ENCODE measurements around the gene PUS10. TPM values are rescaled to one million over a fixed set of nuclear protein-coding genes. Genes with fewer than 3 reads are reported as not detected.
A peak's percentile ranks its signal among the peaks of the same experiment; 100 is the strongest.

PUS10 gene
- total and polyA plus RNA-seq, 2 of the 13 experiments (the other 11 are each of a cell fraction or from before 2014, with no cell fraction given), result 41.4 to 44.3 TPM

DNA sequence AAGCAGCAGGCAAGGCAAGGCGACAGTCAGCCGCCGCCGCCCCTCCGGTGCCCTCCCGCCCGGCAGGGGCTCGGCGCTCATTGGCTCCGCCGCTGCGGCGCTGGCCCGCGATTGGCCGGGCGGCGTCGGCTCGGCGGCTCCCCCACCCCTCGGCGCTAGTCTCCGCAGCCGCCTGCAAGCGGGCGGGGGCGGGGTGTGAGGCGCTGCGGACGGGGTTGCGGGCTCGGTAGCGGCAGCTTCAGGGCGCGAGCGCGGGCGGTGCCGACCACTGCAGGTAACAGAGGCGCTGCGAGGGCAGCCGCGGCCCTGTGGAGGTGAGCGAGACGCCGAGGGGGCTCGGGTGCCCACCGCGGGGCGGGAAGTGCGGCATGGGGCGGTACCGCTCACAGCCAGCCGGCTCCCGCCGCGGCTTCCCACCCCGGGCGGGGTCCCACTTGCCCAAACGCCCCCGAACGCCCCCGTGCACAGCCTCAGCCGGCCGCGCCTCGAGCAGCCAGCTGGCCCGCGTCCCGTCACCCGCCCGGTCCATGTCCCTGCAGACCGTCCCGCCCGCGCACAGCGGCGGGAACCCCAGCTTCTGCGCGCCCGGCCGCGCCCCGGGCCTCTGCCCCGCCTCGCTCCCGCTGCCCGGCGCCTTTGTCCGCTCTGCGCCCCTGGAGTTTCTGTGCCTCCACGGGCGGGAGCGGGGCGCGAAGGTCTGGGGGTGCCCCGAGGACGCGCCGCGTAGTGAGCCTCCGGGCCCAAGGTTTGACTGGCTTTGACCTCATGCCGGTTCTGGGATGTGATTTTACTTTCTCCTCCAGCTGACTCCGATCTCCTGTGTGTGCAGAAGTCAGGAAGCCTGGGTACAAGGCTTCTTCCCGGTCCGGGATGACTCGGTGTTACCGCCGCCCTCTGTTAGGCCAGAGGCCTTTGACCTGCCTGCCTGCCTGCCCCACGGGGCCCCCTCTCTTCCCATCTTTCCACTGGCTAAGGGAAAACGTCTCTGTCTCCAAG is 48.0 kb upstream of the PUS10 start, which contains the start of gene SANBR (continued):
- TF ChIP-seq PATZ1 (CRISPR knock-in tag; IDR thresholded peaks at IDR 0.05), result peak; percentile 92
- TF ChIP-seq ZNF121 (CRISPR knock-in tag; IDR thresholded peaks at IDR 0.05), result peak; percentile 24; the same call in 1 of the 2 replicates
- peak; percentile 24; the same call in 1 of the 2 replicates for TF ChIP-seq GFI1 (CRISPR knock-in tag; IDR thresholded peaks at IDR 0.05; ENCODE audit: borderline replicate concordance)
- TF ChIP-seq ZNF878 (CRISPR knock-in tag; IDR thresholded peaks at IDR 0.05), result no peak
- 0 out of 2 replicates have a peak, but pooled peaks have one; percentile 33 for TF ChIP-seq BCL6 (CRISPR knock-in tag; IDR thresholded peaks at IDR 0.05)
- TF ChIP-seq HNRNPH1 (optimal IDR thresholded peaks at IDR 0.05; ENCODE audit: low read depth, low read length), result no peak
- TF ChIP-seq ZNF784 (CRISPR knock-in tag; IDR thresholded peaks at IDR 0.05; ENCODE audit: borderline replicate concordance), result peak; percentile 88
- peak; percentile 80; the same call in 1 of the 2 replicates for TF ChIP-seq RNF2 (conservative IDR thresholded peaks at IDR 0.05; ENCODE audit: low read depth)
- TF ChIP-seq KMT2A (CRISPR knock-in tag; IDR thresholded peaks at IDR 0.05), result peak; percentile 72
- no peak for TF ChIP-seq SRF (IDR thresholded peaks at IDR 0.05; ENCODE audit: low read depth, low read length)
- TF ChIP-seq BRCA1 (CRISPR knock-in tag; IDR thresholded peaks at IDR 0.05), result 0 out of 2 replicates have a peak, but pooled peaks have one; percentile 32
- peak; percentile 88 for TF ChIP-seq ZNF687 (CRISPR knock-in tag; IDR thresholded peaks at IDR 0.05)
- 0 out of 2 replicates have a peak, but pooled peaks have one; percentile 74 for TF ChIP-seq ZNF780A (CRISPR knock-in tag; IDR thresholded peaks at IDR 0.05)
- peak; percentile 70 for TF ChIP-seq PHF8 (CRISPR knock-in tag; IDR thresholded peaks at IDR 0.05)
- TF ChIP-seq AKAP8 (CRISPR knock-in tag; IDR thresholded peaks at IDR 0.05), result peak; percentile 53; the same call in 1 of the 2 replicates
- TF ChIP-seq NFYC (CRISPR knock-in tag; IDR thresholded peaks at IDR 0.05), result peak; percentile 81
- TF ChIP-seq KLF9 (CRISPR knock-in tag; IDR thresholded peaks at IDR 0.05; ENCODE audit: low read depth), result no peak
- TF ChIP-seq, protein P1, sequence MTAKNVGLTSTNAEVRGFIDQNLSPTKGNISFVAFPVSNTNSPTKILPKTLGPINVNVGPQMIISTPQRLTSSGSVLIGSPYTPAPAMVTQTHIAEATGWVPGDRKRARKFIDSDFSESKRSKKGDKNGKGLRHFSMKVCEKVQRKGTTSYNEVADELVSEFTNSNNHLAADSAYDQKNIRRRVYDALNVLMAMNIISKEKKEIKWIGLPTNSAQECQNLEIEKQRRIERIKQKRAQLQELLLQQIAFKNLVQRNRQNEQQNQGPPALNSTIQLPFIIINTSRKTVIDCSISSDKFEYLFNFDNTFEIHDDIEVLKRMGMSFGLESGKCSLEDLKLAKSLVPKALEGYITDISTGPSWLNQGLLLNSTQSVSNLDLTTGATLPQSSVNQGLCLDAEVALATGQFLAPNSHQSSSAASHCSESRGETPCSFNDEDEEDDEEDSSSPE (CRISPR knock-in tag; IDR thresholded peaks at IDR 0.05), result peak; percentile 49
- peak; percentile 76 for TF ChIP-seq YY1 (IDR thresholded peaks at IDR 0.05; ENCODE audit: insufficient read depth, insufficient replicate concordance, low read depth, low read length)
- no peak for TF ChIP-seq ZNF44 (CRISPR knock-in tag; IDR thresholded peaks at IDR 0.05)

Data from HepG2 (cell line).